B cell (primary cell): ENCODE measurements around the gene CHKB. TPM values are rescaled to one million over a fixed set of nuclear protein-coding genes. Genes with fewer than 3 reads are reported as not detected.
A peak's percentile ranks its signal among the peaks of the same experiment; 100 is the strongest.

Experiments used
- ATAC-seq: fragments of 200-7000 bp; cut with Tn5 transposase; one replicate; pipeline ENCODE4 v1.10.0; 2021; ENCODE audit warnings: low read depth, mild to moderate bottlenecking, moderate number of reproducible peaks, moderate library complexity
- CTCF ChIA-PET: fragments of 350-600 bp; sonication (Branson Sonifier 250); formaldehyde crosslinking; loops from one replicate; lab custom pipeline; 2021; ENCODE audit warnings: antibody characterized with exemption, inconsistent platforms; lab: Charles Lee
- POLR2A ChIA-PET: fragments of 350-600 bp; sonication (Branson Sonifier 250); formaldehyde crosslinking; loops from one replicate; lab custom pipeline; 2021; ENCODE audit warnings: antibody characterized with exemption; lab: Charles Lee
- DNase-seq: peaks from one replicate; pipeline ENCODE4 v3.0.0; 2013
- H2AFZ ChIP-seq: 2 replicates; pipeline ENCODE4 v1.6.1; 2012; ENCODE audit warnings: mild to moderate bottlenecking, low read depth, low read length; ENCODE audit not compliant: insufficient read depth, poor library complexity, severe bottlenecking
- H3K27ac ChIP-seq, 2 donors: 1 replicate in 1 of 2; 2 replicates in 1 of 2; pipeline ENCODE4 v1.5.1; 2012 to 2013; ENCODE audit warnings: low read length in 2 of 2, mild to moderate bottlenecking in 2 of 2, moderate library complexity in 1 of 2
- H3K27me3 ChIP-seq, 4 experiments: fragments of 200-600 bp in 1 of 4; sonication (generic) in 1 of 4; replicated peaks in 1 of 4; 1 replicate in 2 of 4; 2 replicates in 2 of 4; pipeline versions ENCODE4 v1.6.1 to v1.7.0; 2013 to 2016; ENCODE audit warnings: low read length in 3 of 4, mild to moderate bottlenecking in 2 of 4, mixed read lengths in 1 of 4, moderate library complexity in 1 of 4; ENCODE audit not compliant: insufficient read depth in 4 of 4, control insufficient read depth in 3 of 4; ENCODE audit errors: control extremely low read depth in 1 of 4
- H3K36me3 ChIP-seq, 2 experiments: replicated peaks in 1 of 2; 1 replicate in 1 of 2; 2 replicates in 1 of 2; pipeline versions ENCODE4 v1.6.1 to v1.7.1; 2013; ENCODE audit warnings: low read length in 1 of 2; ENCODE audit not compliant: insufficient read depth in 2 of 2, control insufficient read depth in 1 of 2; ENCODE audit errors: control extremely low read depth in 1 of 2, extremely low read depth in 1 of 2
- H3K4me1 ChIP-seq, 2 donors: fragments of 200-600 bp in 1 of 2; sonication (generic) in 1 of 2; 1 replicate in 1 of 2; 2 replicates in 1 of 2; pipeline versions ENCODE4 v1.5.1 to v1.6.1; 2013 to 2017; ENCODE audit warnings: low read length in 2 of 2; ENCODE audit not compliant: control insufficient read depth in 2 of 2, insufficient read depth in 2 of 2
- H3K4me2 ChIP-seq: replicated peaks from 2 replicates; pipeline ENCODE3; 2012; ENCODE audit warnings: mild to moderate bottlenecking, low read depth, low read length; ENCODE audit not compliant: poor library complexity, severe bottlenecking
- H3K4me3 ChIP-seq, 5 experiments: fragments of 200-600 bp in 1 of 5; sonication (generic) in 1 of 5; 1 replicate in 3 of 5; 2 replicates in 2 of 5; pipeline versions ENCODE4 v1.5.1 to v1.7.0; 2011 to 2016; ENCODE audit warnings: low read length in 4 of 5, mild to moderate bottlenecking in 4 of 5, low read depth in 2 of 5, control low read depth in 1 of 5, moderate library complexity in 1 of 5; ENCODE audit not compliant: insufficient read depth in 1 of 5; ENCODE audit errors: control extremely low read depth in 1 of 5, extremely low read depth in 1 of 5
- H3K79me2 ChIP-seq: fragments of 200-600 bp; sonication (generic); one replicate; pipeline ENCODE4 v1.6.0; 2016; ENCODE audit warnings: low read length; ENCODE audit not compliant: control insufficient read depth, insufficient read depth
- H3K9ac ChIP-seq: fragments of 200-600 bp; sonication (generic); 2 replicates; pipeline ENCODE4 v1.6.1; 2017; ENCODE audit warnings: mild to moderate bottlenecking, low read length, moderate library complexity
- H3K9me3 ChIP-seq, 3 donors: one replicate each; pipeline versions ENCODE4 v1.6.1 to v1.7.1; 2013; ENCODE audit warnings: low read length in 2 of 3; ENCODE audit not compliant: control insufficient read depth in 2 of 3, insufficient read depth in 1 of 3; ENCODE audit errors: control extremely low read depth in 1 of 3
- H4K20me1 ChIP-seq: 2 replicates; pipeline ENCODE4 v1.6.0; 2012; ENCODE audit warnings: mild to moderate bottlenecking, low read length; ENCODE audit not compliant: insufficient read depth, control insufficient read depth, poor library complexity, severe bottlenecking
- H3K27ac Mint-ChIP-seq: one replicate; pipeline ENCODE4 v1.8.0; 2021; ENCODE audit warnings: mixed read lengths
- H3K27me3 Mint-ChIP-seq: one replicate; pipeline ENCODE4 v1.8.0; 2021; ENCODE audit warnings: mixed read lengths
- H3K4me1 Mint-ChIP-seq: one replicate; pipeline ENCODE4 v1.8.0; 2021; ENCODE audit warnings: mixed read lengths
- H3K4me3 Mint-ChIP-seq: one replicate; pipeline ENCODE4 v1.8.0; 2021; ENCODE audit warnings: mixed read lengths
- H3K9me3 Mint-ChIP-seq: one replicate; pipeline ENCODE4 v1.8.0; 2022; ENCODE audit warnings: mixed read lengths; ENCODE audit not compliant: insufficient read depth
- EZH2 ChIP-seq: IDR thresholded peaks from 2 replicates; pipeline ENCODE4 v1.6.1; 2012; ENCODE audit warnings: borderline replicate concordance, low read depth, mild to moderate bottlenecking, moderate library complexity, low read length; ENCODE audit not compliant: insufficient read depth, poor library complexity, severe bottlenecking
- WGBS: methylation state at CpG from one replicate; pipeline ENCODE4 v1.1.5; 2013; ENCODE audit warnings: missing lambda C conversion rate; ENCODE audit not compliant: insufficient coverage; 5-methylcytosine and 5-hydroxymethylcytosine counted together
- intact Hi-C: fragments of 100-400 bp; cut with micrococcal nuclease; formaldehyde crosslinking; loops from one replicate; pipeline ENCODE4 v1.10.0; 2022
- polyA plus RNA-seq: library from polyadenylated mRNA; depleted of rRNA; stranded (reverse); fragments of >200 nt; gene quantifications from 2 replicates; pipeline ENCODE4 v1.2.3, GENCODE V29; 2012
- total RNA-seq, 2 donors: library from RNA; stranded (reverse); fragments of 120-200 nt in 1 of 2; gene quantifications; 1 replicate in 1 of 2; 2 replicates in 1 of 2; pipeline versions ENCODE4 v1.2.3 to v1.2.4, GENCODE V29; 2013 to 2022
- TF ChIP-seq, protein P1 (sequence below): fragments of 200-600 bp; IDR thresholded peaks from one replicate; pipeline ENCODE4 v1.8.0; 2022; ENCODE audit warnings: antibody characterized with exemption, mild to moderate bottlenecking

CHKB gene
- total and polyA plus RNA-seq, 2 donors (not counting 1 experiment from before 2014, with no cell fraction given) = 238 to 309 TPM

DNA sequence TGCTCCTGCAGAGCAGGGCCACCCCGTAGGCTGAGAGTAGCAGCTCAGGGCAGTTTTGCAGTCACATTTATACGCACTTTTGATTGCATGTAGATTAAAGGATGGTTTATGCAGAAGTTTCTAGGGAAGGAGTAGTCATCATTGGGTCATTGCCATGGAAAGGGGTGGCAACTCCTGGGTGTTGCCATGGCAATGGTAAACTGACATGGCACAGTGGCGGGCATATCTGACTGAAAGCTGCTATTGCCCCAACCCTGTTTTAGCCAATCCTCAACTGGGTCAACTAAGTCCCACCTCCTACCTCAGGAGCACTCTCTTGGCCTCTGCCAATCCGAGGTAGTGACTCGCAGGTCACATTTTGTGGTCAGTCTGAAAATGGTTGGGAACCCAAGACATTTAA is 47.7 kb upstream of the CHKB start:
- Histone ChIP-seq H2AFZ (no peak overlapping the region), H3K4me3 (no peak overlapping the region), H3K9me3 (no peaks in the 10 kb centered on the region), H3K27me3 (no peaks in the 10 kb centered on the region), H3K4me1 (peaks cover 12 to 21% of the 10 kb centered on the region in 2 donors), H4K20me1 (no peaks in the 10 kb centered on the region), H3K27ac (no peak overlapping the region), H3K79me2 (peaks cover 9% of the 10 kb centered on the region), H3K36me3 (no peaks in the 10 kb centered on the region), H3K4me2 (no peak overlapping the region), H3K9ac (no peak overlapping the region)
- ATAC-seq (no peak), DNase-seq (no peak)
- CTCF ChIA-PET = no interaction called here
- POLR2A ChIA-PET = no interaction called here
- Mint-ChIP-seq H3K4me1 (peaks cover 15% of the 10 kb centered on the region), H3K27me3 (no peaks in the 10 kb centered on the region), H3K9me3 (no peaks in the 10 kb centered on the region), H3K4me3 (no peak overlapping the region), H3K27ac (no peak overlapping the region)
- WGBS = 93% methylated on average over 4 of the region's 5 CpGs
- TF ChIP-seq EZH2 = no peak
- TF ChIP-seq, protein P1, sequence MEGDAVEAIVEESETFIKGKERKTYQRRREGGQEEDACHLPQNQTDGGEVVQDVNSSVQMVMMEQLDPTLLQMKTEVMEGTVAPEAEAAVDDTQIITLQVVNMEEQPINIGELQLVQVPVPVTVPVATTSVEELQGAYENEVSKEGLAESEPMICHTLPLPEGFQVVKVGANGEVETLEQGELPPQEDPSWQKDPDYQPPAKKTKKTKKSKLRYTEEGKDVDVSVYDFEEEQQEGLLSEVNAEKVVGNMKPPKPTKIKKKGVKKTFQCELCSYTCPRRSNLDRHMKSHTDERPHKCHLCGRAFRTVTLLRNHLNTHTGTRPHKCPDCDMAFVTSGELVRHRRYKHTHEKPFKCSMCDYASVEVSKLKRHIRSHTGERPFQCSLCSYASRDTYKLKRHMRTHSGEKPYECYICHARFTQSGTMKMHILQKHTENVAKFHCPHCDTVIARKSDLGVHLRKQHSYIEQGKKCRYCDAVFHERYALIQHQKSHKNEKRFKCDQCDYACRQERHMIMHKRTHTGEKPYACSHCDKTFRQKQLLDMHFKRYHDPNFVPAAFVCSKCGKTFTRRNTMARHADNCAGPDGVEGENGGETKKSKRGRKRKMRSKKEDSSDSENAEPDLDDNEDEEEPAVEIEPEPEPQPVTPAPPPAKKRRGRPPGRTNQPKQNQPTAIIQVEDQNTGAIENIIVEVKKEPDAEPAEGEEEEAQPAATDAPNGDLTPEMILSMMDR = no peak
- intact Hi-C loops = no loop called here

DNA sequence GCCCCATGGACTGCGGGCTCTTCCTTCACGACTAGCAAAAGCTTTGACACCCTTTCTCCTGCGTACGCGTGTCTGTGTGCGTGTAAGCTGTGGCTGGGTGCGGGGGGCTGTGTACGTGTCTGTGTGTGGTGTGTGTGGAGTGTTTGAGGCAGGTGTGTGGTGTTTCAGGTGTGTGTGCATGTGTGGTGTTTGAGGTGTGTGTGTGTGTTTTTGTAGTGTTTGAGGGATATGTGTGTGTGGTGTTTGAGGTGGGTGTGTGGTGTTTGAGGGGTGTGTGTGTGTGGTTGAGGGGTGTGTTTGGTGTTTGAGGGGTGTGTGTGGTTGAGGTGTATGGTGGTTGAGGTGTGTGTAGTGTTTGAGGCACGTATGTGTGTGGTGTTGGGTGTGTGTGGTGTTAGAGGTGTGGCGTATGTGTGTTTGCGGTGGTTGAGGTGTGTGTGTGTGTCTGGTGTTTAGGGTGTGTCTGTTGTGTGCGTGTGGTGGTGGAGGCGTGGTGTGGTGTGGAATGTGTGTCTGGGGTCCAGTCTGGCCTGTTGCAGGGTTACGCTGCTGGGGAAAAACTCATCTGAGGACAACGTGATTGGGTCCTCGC is 46.0 kb upstream of the CHKB start:
- Histone ChIP-seq H3K4me2 (peak overlapping the region; percentile 97), H3K79me2 (peaks cover 9% of the 10 kb centered on the region), H3K27ac (peak overlapping the region in 1 of 2 donors; percentile 70), H4K20me1 (no peaks in the 10 kb centered on the region), H3K4me1 (peaks cover 12 to 21% of the 10 kb centered on the region in 2 donors), H3K27me3 (no peaks in the 10 kb centered on the region), H3K9ac (peak overlapping the region; percentile 82), H3K4me3 (peak overlapping the region; percentile 72 to 92 (median 80)), H3K36me3 (no peaks in the 10 kb centered on the region), H2AFZ (peak overlapping the region; percentile 97), H3K9me3 (no peaks in the 10 kb centered on the region)
- peak overlapping the region; percentile 94 for H3K4me3 Mint-ChIP-seq
- peak overlapping the region; percentile 80 for H3K27ac Mint-ChIP-seq
- H3K27me3 Mint-ChIP-seq = no peaks in the 10 kb centered on the region
- ATAC-seq (no peak), DNase-seq (no peak)
- peaks cover 17% of the 10 kb centered on the region for H3K4me1 Mint-ChIP-seq
- ChIA-PET POLR2A (interaction anchor here (0.9 to 1.1 kb wide), 3 partner anchors 13 to 103 kb away, joined by 3 read pairs; partner anchors contain the start of gene TYMP), CTCF (interaction anchor here (0.6 to 2.2 kb wide), 4 partner anchors 13 to 155 kb away, joined by 3 to 11 read pairs (median 4); partner anchors contain the start of gene SCO2)
- no peaks in the 10 kb centered on the region for H3K9me3 Mint-ChIP-seq
- intact Hi-C loops = loop anchor here (1.0 to 2.0 kb wide), 3 partner anchors 12 to 66 kb away; partner anchors contain the start of genes CHKB and SYCE3
- WGBS = 37% methylated on average over 14 of the region's 16 CpGs
- TF ChIP-seq EZH2 = no peak
- TF ChIP-seq, protein P1 = no peak
